ENCODE data around the gene GTF2A1L. TPM values are rescaled to one million over a fixed set of nuclear protein-coding genes. Genes with fewer than 3 reads are reported as not detected.

The GTF2A1L gene
- total RNA-seq, 1 experiment from 2014 or later, result 0.22 TPM

GRCh38 chr2:48673581-48673980 is 55.9 kb downstream of the GTF2A1L start:
- Histone ChIP-seq H3K4me3 (replicated peaks in 1 of 2; ENCODE audit: low read depth in 1 of 2, low read length in 2 of 2) (no peak overlapping the region), H3K27me3 (ENCODE audit: insufficient read depth, low read length) (no peaks in the 10 kb centered on the region), H3K79me2 (ENCODE audit: insufficient read depth, low read length) (no peaks in the 10 kb centered on the region), H3K27ac (ENCODE audit: low read depth, low read length) (no peak overlapping the region), H3K9me2 (ENCODE audit: insufficient read depth) (no peaks in the 10 kb centered on the region), H3K4me2 (ENCODE audit: low read length) (no peak overlapping the region), H3K36me3 (ENCODE audit: control insufficient read depth in 1 of 2, insufficient read depth in 2 of 2, low read length in 2 of 2) (no peaks in the 10 kb centered on the region), H4K20me1 (ENCODE audit: insufficient read depth) (no peaks in the 10 kb centered on the region), H3K9me3 (ENCODE audit: control insufficient read depth in 1 of 2, insufficient read depth in 1 of 2, low read depth in 1 of 2, low read length in 2 of 2) (no peaks in the 10 kb centered on the region), H2AFZ (ENCODE audit: low read depth, low read length, poor library complexity, severe bottlenecking) (no peak overlapping the region), H3K4me1 (ENCODE audit: control insufficient read depth in 1 of 2, insufficient read depth in 2 of 2, low read length in 2 of 2) (no peaks in the 10 kb centered on the region), H3K9ac (ENCODE audit: low read length) (no peak overlapping the region)
- no peak for TF ChIP-seq ZFX (IDR thresholded peaks at IDR 0.05)
- TF ChIP-seq EGR1 (IDR thresholded peaks at IDR 0.05; ENCODE audit: low read depth), result no peak
- no peak for TF ChIP-seq FOSL1 (IDR thresholded peaks at IDR 0.05; ENCODE audit: low read depth)
- TF ChIP-seq SP1 (IDR thresholded peaks at IDR 0.05; ENCODE audit: low read depth), result no peak
- no peak for TF ChIP-seq ATF3 (IDR thresholded peaks at IDR 0.05)
- TF ChIP-seq EZH2 (IDR thresholded peaks at IDR 0.05), result no peak
- TF ChIP-seq ELF1 (IDR thresholded peaks at IDR 0.05; ENCODE audit: borderline replicate concordance, low read depth), result no peak
- no peak for TF ChIP-seq CBX3 (IDR thresholded peaks at IDR 0.05; ENCODE audit: low read depth)
- TF ChIP-seq JUND (IDR thresholded peaks at IDR 0.05), result no peak
- no peak for TF ChIP-seq SRF (IDR thresholded peaks at IDR 0.05; ENCODE audit: low read depth)
- TF ChIP-seq REST (IDR thresholded peaks at IDR 0.05; ENCODE audit: low read depth), result no peak
- no peak for TF ChIP-seq EZH2phosphoT487 (IDR thresholded peaks at IDR 0.05; ENCODE audit: borderline replicate concordance)
- TF ChIP-seq MAX (IDR thresholded peaks at IDR 0.05), result no peak
- no peak for TF ChIP-seq TCF7L2 (IDR thresholded peaks at IDR 0.05; ENCODE audit: borderline replicate concordance, extremely low read depth, insufficient read depth, insufficient read length)
- no peak for TF ChIP-seq POLR2AphosphoS5 (IDR thresholded peaks at IDR 0.05; ENCODE audit: low read depth, low read length)
- no peak for TF ChIP-seq YY1 (IDR thresholded peaks at IDR 0.05; ENCODE audit: extremely low read depth, insufficient replicate concordance, low read depth, low read length)
- no peak for TF ChIP-seq ZNF274 (IDR thresholded peaks at IDR 0.05; ENCODE audit: low read depth, low read length)
- no peak for TF ChIP-seq SIN3A (IDR thresholded peaks at IDR 0.05; ENCODE audit: low read depth)
- no TSS peak for BruUV-seq (replicated peaks)
- ChIA-PET RAD21 (ENCODE audit: low non-redundant PET in 1 of 2, low total read pairs in 2 of 2, uncharacterized antibody in 2 of 2, unreplicated experiment in 2 of 2) (no interaction called here), CTCF (no interaction called here), POLR2A (no interaction called here)
- DNase-seq (ENCODE audit: low read depth, low spot score), result no peak
- no peak for ATAC-seq
- intact Hi-C loops (cut with micrococcal nuclease), result no loop called here
